HUDEP-2 (cell line): ENCODE measurements around the gene EEF1G.

Source experiments
- DNase-seq, 76 experiments: peaks; one replicate each; lab custom pipeline; 2025; ENCODE audit not compliant: unreplicated experiment in 76 of 76; lab: John Stamatoyannopoulos, UW

EEF1G gene

DNA sequence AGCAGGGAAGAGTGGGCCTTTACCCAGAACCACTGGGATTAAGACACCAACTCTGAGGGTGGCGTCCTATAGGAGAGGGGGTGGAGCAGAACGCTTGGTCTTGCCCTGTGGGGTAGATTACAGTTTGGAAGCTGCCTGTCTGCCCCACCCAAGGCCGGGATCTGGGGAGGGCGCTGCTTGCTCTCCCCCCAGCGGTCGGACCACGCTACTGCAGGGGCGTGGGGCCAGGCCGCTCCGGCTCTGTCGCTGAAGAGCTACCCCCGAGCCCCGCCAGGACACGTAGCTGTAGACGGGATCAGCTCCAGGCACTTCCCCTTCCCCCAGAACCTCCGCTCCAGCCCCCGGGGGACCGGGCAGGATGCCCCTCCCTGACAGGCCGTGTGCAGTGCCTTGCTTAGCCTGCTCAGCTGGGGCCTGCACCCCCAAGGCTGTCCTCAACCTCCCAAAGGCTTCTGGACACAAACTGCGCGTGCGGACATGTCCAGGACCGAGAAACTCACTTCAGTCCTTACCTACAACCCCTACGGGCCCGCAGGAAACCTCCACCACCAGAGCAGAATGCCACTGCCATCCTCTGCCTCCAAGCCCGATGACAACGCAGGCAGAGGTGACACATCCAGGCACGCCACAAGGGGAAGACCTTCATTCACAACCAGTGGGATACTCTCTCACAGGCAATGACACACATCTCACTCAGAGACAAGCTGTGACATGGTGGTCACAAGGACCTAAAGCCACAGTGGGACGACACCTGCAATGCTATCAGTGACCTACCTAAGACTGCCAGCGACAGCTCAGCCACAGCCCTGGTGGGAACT, 30.7 kb downstream of the EEF1G start:
- DNase-seq, result peak in 71 of 76 experiments; percentile 29 to 91 (median 77)

DNA sequence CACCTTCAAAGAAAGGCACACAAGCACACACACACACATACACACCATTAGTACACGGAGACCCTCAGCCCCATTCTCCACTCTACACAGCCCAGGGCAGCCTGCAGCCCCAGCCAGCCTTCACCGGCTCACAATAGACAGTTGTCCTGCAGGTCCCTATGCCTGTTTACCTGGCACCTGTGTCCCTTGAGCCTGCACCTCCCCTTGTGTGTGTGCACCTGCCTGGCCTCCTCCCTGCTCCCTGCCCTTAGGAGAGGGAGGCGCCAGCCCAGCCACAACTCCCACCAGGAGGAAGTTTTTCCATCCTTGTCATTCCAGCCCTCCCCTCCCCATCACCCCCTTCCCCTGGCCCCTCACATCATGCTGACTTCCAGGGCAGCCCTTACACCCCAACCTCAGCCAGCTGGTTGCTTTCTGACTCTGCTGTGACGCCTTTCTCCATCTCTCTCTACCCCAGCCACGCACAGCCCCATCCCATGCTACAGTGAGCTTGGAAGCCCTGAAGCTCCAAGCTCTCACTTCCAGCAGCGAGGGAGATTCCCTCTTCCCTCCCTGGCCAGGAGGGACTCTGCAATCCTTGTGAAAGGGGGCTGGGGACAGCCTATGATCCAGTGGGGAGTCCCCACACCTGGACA, 31.5 kb downstream of the EEF1G start:
- no peak for DNase-seq

GRCh38 chr11:62540804-62541701, 32.6 kb downstream of the EEF1G start:
- peak in 4 of 76 experiments; percentile 10 to 26 (median 20) for DNase-seq

- DNase-seq, result peak in 70 of 76 experiments; percentile 25 to 94 (median 79)
Measured at GRCh38 chr11:62539238-62539925, 34.3 kb downstream of the EEF1G start.

GRCh38 chr11:62538470-62539237, 35.0 kb downstream of the EEF1G start:
- no peak for DNase-seq

- DNase-seq, result no peak
Measured at GRCh38 chr11:62536301-62536957, 37.3 kb downstream of the EEF1G start.

DNA sequence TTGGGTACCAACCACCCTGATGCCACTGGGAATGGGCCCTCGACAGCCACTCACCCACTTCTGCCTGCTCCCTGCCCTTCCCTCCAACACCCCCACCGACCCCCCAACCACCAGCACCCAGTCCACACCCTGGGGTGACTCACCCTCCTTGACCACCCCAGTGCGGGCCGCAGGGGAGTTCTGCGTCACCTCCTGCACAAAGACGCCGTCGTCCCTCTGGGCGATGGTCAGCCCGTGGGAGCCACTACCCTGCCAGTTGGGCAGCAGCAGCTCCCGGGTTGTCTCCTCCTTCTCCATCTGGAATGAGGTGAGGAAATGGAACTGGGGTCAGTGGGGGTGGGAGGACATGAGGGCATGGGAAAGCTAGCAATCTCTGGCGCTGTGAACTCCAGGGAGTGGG, 37.9 kb downstream of the EEF1G start:
- DNase-seq, result no peak

GRCh38 chr11:62534779-62535545, 38.7 kb downstream of the EEF1G start:
- DNase-seq, result no peak

- DNase-seq, result no peak
Measured at GRCh38 chr11:62532096-62532495, 41.6 kb downstream of the EEF1G start.

GRCh38 chr11:62516736-62517371, 56.8 kb downstream of the EEF1G start:
- DNase-seq, result no peak

GRCh38 chr11:62514151-62514550, 59.5 kb downstream of the EEF1G start:
- DNase-seq, result no peak

DNA sequence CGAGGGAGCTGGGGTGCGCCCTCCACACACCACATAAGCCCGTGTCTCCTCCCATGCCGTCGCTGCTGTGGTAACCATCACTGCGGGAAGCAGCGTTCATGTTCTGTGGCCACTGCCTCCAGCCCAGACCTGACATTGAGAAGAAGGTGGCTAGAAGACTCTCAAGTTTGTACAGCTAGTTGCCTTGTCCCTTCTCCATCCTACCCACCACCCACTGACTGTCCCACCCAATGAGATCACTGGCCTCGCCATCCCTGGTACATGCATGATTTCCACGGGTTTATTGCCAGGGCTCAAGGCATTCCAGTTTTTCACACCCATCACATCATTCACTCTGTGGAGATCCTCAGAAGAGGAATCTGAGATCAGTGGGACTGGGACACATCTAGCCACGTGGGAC, 60.1 kb downstream of the EEF1G start:
- no peak for DNase-seq

DNA sequence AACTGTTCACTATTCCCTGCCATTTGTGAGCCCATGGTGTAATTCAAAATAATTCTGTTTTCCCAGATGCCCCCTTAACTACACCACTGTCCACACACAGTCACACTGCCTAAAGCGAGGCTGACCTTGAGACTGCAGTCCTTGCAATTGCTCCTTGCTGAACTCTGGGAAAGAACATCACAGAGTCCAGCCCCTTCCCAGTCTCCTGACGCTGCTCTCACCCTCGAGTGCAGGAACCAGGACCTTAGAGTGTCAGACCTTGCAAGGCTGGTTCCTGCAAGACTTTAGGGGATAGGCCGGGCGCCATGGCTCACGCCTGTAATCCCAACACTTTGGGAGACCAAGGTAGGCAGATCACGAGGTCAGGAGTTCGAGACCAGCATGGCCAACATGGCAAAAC, 60.7 kb downstream of the EEF1G start:
- no peak for DNase-seq
